ENCODE results near the gene RAB18. TPM values are rescaled to one million over a fixed set of nuclear protein-coding genes. Genes with fewer than 3 reads are reported as not detected.

Gene RAB18
- total and polyA plus RNA-seq, 2 of the 8 experiments (the other 6 are each of a cell fraction or from before 2014, with no cell fraction given), result 14.7 to 69.7 TPM

DNA sequence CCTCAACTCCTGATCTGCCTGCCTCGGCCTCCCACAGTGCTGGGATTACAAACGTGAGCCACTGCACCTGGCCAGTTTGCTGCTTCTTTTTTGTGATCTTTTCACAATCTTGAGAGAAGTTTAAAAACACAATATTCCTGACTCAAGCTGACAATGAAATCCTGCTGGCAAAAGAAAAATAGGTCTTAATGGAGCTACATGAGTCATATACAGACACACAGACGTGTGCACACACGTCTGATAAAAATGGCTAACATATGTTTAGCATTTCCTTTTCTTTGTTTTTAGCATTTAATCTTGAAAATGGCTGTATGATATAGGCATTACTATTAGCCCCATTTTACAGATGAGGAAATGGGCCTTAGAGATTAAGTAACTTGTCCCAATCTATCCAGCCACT lies 29.4 kb upstream of the RAB18 start (continued):
- TF ChIP-seq, protein P1, sequence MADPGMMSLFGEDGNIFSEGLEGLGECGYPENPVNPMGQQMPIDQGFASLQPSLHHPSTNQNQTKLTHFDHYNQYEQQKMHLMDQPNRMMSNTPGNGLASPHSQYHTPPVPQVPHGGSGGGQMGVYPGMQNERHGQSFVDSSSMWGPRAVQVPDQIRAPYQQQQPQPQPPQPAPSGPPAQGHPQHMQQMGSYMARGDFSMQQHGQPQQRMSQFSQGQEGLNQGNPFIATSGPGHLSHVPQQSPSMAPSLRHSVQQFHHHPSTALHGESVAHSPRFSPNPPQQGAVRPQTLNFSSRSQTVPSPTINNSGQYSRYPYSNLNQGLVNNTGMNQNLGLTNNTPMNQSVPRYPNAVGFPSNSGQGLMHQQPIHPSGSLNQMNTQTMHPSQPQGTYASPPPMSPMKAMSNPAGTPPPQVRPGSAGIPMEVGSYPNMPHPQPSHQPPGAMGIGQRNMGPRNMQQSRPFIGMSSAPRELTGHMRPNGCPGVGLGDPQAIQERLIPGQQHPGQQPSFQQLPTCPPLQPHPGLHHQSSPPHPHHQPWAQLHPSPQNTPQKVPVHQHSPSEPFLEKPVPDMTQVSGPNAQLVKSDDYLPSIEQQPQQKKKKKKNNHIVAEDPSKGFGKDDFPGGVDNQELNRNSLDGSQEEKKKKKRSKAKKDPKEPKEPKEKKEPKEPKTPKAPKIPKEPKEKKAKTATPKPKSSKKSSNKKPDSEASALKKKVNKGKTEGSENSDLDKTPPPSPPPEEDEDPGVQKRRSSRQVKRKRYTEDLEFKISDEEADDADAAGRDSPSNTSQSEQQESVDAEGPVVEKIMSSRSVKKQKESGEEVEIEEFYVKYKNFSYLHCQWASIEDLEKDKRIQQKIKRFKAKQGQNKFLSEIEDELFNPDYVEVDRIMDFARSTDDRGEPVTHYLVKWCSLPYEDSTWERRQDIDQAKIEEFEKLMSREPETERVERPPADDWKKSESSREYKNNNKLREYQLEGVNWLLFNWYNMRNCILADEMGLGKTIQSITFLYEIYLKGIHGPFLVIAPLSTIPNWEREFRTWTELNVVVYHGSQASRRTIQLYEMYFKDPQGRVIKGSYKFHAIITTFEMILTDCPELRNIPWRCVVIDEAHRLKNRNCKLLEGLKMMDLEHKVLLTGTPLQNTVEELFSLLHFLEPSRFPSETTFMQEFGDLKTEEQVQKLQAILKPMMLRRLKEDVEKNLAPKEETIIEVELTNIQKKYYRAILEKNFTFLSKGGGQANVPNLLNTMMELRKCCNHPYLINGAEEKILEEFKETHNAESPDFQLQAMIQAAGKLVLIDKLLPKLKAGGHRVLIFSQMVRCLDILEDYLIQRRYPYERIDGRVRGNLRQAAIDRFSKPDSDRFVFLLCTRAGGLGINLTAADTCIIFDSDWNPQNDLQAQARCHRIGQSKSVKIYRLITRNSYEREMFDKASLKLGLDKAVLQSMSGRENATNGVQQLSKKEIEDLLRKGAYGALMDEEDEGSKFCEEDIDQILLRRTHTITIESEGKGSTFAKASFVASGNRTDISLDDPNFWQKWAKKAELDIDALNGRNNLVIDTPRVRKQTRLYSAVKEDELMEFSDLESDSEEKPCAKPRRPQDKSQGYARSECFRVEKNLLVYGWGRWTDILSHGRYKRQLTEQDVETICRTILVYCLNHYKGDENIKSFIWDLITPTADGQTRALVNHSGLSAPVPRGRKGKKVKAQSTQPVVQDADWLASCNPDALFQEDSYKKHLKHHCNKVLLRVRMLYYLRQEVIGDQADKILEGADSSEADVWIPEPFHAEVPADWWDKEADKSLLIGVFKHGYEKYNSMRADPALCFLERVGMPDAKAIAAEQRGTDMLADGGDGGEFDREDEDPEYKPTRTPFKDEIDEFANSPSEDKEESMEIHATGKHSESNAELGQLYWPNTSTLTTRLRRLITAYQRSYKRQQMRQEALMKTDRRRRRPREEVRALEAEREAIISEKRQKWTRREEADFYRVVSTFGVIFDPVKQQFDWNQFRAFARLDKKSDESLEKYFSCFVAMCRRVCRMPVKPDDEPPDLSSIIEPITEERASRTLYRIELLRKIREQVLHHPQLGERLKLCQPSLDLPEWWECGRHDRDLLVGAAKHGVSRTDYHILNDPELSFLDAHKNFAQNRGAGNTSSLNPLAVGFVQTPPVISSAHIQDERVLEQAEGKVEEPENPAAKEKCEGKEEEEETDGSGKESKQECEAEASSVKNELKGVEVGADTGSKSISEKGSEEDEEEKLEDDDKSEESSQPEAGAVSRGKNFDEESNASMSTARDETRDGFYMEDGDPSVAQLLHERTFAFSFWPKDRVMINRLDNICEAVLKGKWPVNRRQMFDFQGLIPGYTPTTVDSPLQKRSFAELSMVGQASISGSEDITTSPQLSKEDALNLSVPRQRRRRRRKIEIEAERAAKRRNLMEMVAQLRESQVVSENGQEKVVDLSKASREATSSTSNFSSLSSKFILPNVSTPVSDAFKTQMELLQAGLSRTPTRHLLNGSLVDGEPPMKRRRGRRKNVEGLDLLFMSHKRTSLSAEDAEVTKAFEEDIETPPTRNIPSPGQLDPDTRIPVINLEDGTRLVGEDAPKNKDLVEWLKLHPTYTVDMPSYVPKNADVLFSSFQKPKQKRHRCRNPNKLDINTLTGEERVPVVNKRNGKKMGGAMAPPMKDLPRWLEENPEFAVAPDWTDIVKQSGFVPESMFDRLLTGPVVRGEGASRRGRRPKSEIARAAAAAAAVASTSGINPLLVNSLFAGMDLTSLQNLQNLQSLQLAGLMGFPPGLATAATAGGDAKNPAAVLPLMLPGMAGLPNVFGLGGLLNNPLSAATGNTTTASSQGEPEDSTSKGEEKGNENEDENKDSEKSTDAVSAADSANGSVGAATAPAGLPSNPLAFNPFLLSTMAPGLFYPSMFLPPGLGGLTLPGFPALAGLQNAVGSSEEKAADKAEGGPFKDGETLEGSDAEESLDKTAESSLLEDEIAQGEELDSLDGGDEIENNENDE (IDR thresholded peaks at IDR 0.05; ENCODE audit: insufficient replicate concordance, low read length), result no peak
- TF ChIP-seq MAFK (IDR thresholded peaks at IDR 0.05; ENCODE audit: low read depth, low read length) (no peak), RBBP5 (IDR thresholded peaks at IDR 0.05; ENCODE audit: borderline replicate concordance, low read depth, low read length) (no peak), SP1 (IDR thresholded peaks at IDR 0.05; ENCODE audit: low read depth, low read length) (no peak), YY1 (IDR thresholded peaks at IDR 0.05; ENCODE audit: low read depth, low read length) (no peak), CHD2 (IDR thresholded peaks at IDR 0.05; ENCODE audit: low read length) (no peak), ASH2L (IDR thresholded peaks at IDR 0.05; ENCODE audit: low read length) (no peak)
